Mesenchymal stem cell (in vitro differentiated cells and primary cell): ENCODE measurements around the gene MIA.
"Not testable (repeated sequence)": the region's sequence is repeated elsewhere in the genome, so short reads cannot be mapped to it uniquely, and the experiment has no call there.

Experiments used
- DNase-seq: peaks from one replicate; pipeline ENCODE4 v3.0.0-alpha.2; 2013
- H2AFZ ChIP-seq: one replicate; pipeline ENCODE4 v1.6.1; 2013; ENCODE audit warnings: low read depth, mild to moderate bottlenecking, control low read depth, inconsistent platforms, low read length, moderate library complexity
- H2AK5ac ChIP-seq: 2 replicates; pipeline ENCODE4 v1.6.1; 2013; ENCODE audit warnings: low read length, moderate library complexity, mild to moderate bottlenecking, inconsistent platforms; ENCODE audit not compliant: severe bottlenecking
- H2BK120ac ChIP-seq: one replicate; pipeline ENCODE4 v1.6.1; 2013; ENCODE audit warnings: low read depth, mild to moderate bottlenecking, inconsistent platforms, low read length, moderate library complexity
- H2BK12ac ChIP-seq, 2 experiments: one replicate each; pipeline ENCODE4 v1.6.1; 2013; ENCODE audit warnings: inconsistent platforms in 2 of 2, low read length in 2 of 2, mild to moderate bottlenecking in 2 of 2, moderate library complexity in 2 of 2, control low read depth in 1 of 2
- H2BK15ac ChIP-seq: one replicate; pipeline ENCODE4 v1.6.1; 2013; ENCODE audit warnings: mild to moderate bottlenecking, low read depth, inconsistent platforms; ENCODE audit not compliant: poor library complexity, severe bottlenecking
- H2BK5ac ChIP-seq: 2 replicates; pipeline ENCODE4 v1.6.1; 2013; ENCODE audit warnings: low read depth, mild to moderate bottlenecking, low read length, control low read depth, inconsistent platforms; ENCODE audit not compliant: poor library complexity, severe bottlenecking
- H3K14ac ChIP-seq, 2 experiments: one replicate each; pipeline ENCODE4 v1.6.1; 2013; ENCODE audit warnings: inconsistent platforms in 2 of 2, low read length in 2 of 2, control low read depth in 1 of 2, mild to moderate bottlenecking in 1 of 2, moderate library complexity in 1 of 2
- H3K18ac ChIP-seq, 2 experiments: one replicate each; pipeline ENCODE4 v1.6.1; 2013; ENCODE audit warnings: inconsistent platforms in 2 of 2, low read length in 2 of 2, control low read depth in 1 of 2, low read depth in 1 of 2, mild to moderate bottlenecking in 1 of 2
- H3K23ac ChIP-seq, 2 experiments: one replicate each; pipeline ENCODE4 v1.6.1; 2013; ENCODE audit warnings: inconsistent platforms in 2 of 2, low read length in 2 of 2, mild to moderate bottlenecking in 2 of 2, moderate library complexity in 2 of 2, control low read depth in 1 of 2
- H3K27ac ChIP-seq: 2 replicates; pipeline ENCODE4 v1.5.1; 2013; ENCODE audit warnings: mild to moderate bottlenecking, moderate library complexity, low read length, control low read depth, inconsistent platforms; ENCODE audit not compliant: poor library complexity, severe bottlenecking
- H3K27me3 ChIP-seq, 2 experiments: 2 replicates each; pipeline versions ENCODE4 v1.6.1 to v1.7.0; 2013; ENCODE audit warnings: low read length in 2 of 2, mild to moderate bottlenecking in 2 of 2, moderate library complexity in 2 of 2, control low read depth in 1 of 2, inconsistent platforms in 1 of 2; ENCODE audit not compliant: control insufficient read depth in 1 of 2, insufficient read depth in 1 of 2
- H3K36me3 ChIP-seq, 2 experiments: 2 replicates each; pipeline versions ENCODE4 v1.6.1 to v1.7.0; 2013; ENCODE audit warnings: low read length in 2 of 2, control low read depth in 1 of 2, inconsistent platforms in 1 of 2, low read depth in 1 of 2, mild to moderate bottlenecking in 1 of 2; ENCODE audit not compliant: insufficient read depth in 2 of 2, control insufficient read depth in 1 of 2
- H3K4ac ChIP-seq, 2 experiments: one replicate each; pipeline ENCODE4 v1.6.1; 2013; ENCODE audit warnings: inconsistent platforms in 2 of 2, low read length in 2 of 2, mild to moderate bottlenecking in 2 of 2, moderate library complexity in 2 of 2, control low read depth in 1 of 2, low read depth in 1 of 2
- H3K4me1 ChIP-seq: 2 replicates; pipeline ENCODE4 v1.6.1; 2013; ENCODE audit warnings: low read depth, low read length, control low read depth; ENCODE audit not compliant: control insufficient read depth, insufficient read depth
- H3K4me2 ChIP-seq: 2 replicates; pipeline ENCODE4 v1.6.1; 2013; ENCODE audit warnings: low read length, mild to moderate bottlenecking, inconsistent platforms; ENCODE audit not compliant: poor library complexity, severe bottlenecking
- H3K4me3 ChIP-seq, 2 experiments: 2 replicates each; pipeline versions ENCODE4 v1.5.1 to v1.7.0; 2013; ENCODE audit warnings: low read length in 2 of 2, mild to moderate bottlenecking in 2 of 2, control low read depth in 1 of 2, low read depth in 1 of 2; ENCODE audit not compliant: insufficient read depth in 1 of 2
- H3K79me1 ChIP-seq: replicated peaks from 2 replicates; pipeline ENCODE4 v1.6.1; 2013; ENCODE audit warnings: mild to moderate bottlenecking, control low read depth, low read length, inconsistent platforms; ENCODE audit not compliant: poor library complexity, severe bottlenecking
- H3K9ac ChIP-seq: 2 replicates; pipeline ENCODE4 v1.7.0; 2013; ENCODE audit warnings: mild to moderate bottlenecking, low read length, moderate library complexity
- H3K9me3 ChIP-seq: 2 replicates; pipeline ENCODE4 v1.7.0; 2013; ENCODE audit warnings: mild to moderate bottlenecking, low read length; ENCODE audit not compliant: control insufficient read depth
- H4K8ac ChIP-seq: one replicate; pipeline ENCODE4 v1.6.1; 2013; ENCODE audit warnings: inconsistent platforms, mild to moderate bottlenecking, low read length, moderate library complexity
- H4K91ac ChIP-seq: one replicate; pipeline ENCODE4 v1.6.1; 2013; ENCODE audit warnings: mild to moderate bottlenecking, low read length, inconsistent platforms
- WGBS: methylation state at CpG from one replicate; pipeline ENCODE4 v1.1.7; 2013; ENCODE audit warnings: mixed read lengths; 5-methylcytosine and 5-hydroxymethylcytosine counted together

Gene MIA

GRCh38 chr19:40784146-40784545 is 8.8 kb downstream of the MIA start:
- not testable (repeated sequence) for H3K4me3 ChIP-seq, H3K27ac ChIP-seq, H2BK120ac ChIP-seq, H3K4me2 ChIP-seq, DNase-seq, H4K91ac ChIP-seq, H3K4ac ChIP-seq, H2AK5ac ChIP-seq, H2AFZ ChIP-seq, H2BK5ac ChIP-seq, H2BK15ac ChIP-seq, H3K9me3 ChIP-seq, H3K27me3 ChIP-seq, H3K4me1 ChIP-seq, H3K18ac ChIP-seq, H3K9ac ChIP-seq, H3K14ac ChIP-seq, H2BK12ac ChIP-seq, H3K23ac ChIP-seq, H4K8ac ChIP-seq
- peaks cover 15 to 27% of the 10 kb centered on the region in 2 experiments for H3K36me3 ChIP-seq
- WGBS: 92% methylated on average over 2 of the region's 2 CpGs
- H3K79me1 ChIP-seq: peaks cover 15% of the 10 kb centered on the region

- Histone ChIP-seq H3K4me2 (no peak overlapping the region), H2BK5ac (no peak overlapping the region), H2AFZ (no peak overlapping the region), H2BK120ac (no peak overlapping the region), H3K18ac (no peak overlapping the region), H3K9ac (no peak overlapping the region), H3K4me1 (no peaks in the 10 kb centered on the region), H3K27me3 (no peaks in the 10 kb centered on the region), H3K9me3 (no peaks in the 10 kb centered on the region), H2AK5ac (no peak overlapping the region), H4K8ac (no peak overlapping the region), H3K4ac (no peak overlapping the region), H3K4me3 (no peak overlapping the region), H4K91ac (no peak overlapping the region), H3K14ac (no peak overlapping the region), H2BK15ac (no peak overlapping the region), H3K36me3 (peaks cover 18 to 33% of the 10 kb centered on the region in 2 experiments), H2BK12ac (no peak overlapping the region), H3K23ac (no peak overlapping the region), H3K27ac (no peak overlapping the region), H3K79me1 (peaks cover 8% of the 10 kb centered on the region)
- DNase-seq: no peak
- WGBS: 86% methylated on average over 1 of the region's 1 CpG
These were observed 10.2 kb downstream of the MIA start for GRCh38 chr19:40785526-40785925.

GRCh38 chr19:40786060-40787037 is 11.0 kb downstream of the MIA start:
- Histone ChIP-seq H4K8ac (no peak overlapping the region), H3K18ac (no peak overlapping the region), H2BK120ac (no peak overlapping the region), H3K79me1 (peaks cover 5% of the 10 kb centered on the region), H3K4me3 (no peak overlapping the region), H3K27me3 (no peaks in the 10 kb centered on the region), H3K14ac (no peak overlapping the region), H2BK5ac (no peak overlapping the region), H4K91ac (no peak overlapping the region), H2AFZ (no peak overlapping the region), H3K23ac (no peak overlapping the region), H3K9ac (no peak overlapping the region), H2BK12ac (no peak overlapping the region), H3K9me3 (no peaks in the 10 kb centered on the region), H3K4ac (no peak overlapping the region), H2BK15ac (no peak overlapping the region), H2AK5ac (no peak overlapping the region), H3K4me1 (no peaks in the 10 kb centered on the region), H3K27ac (no peak overlapping the region), H3K4me2 (no peak overlapping the region), H3K36me3 (peaks cover 18 to 37% of the 10 kb centered on the region in 2 experiments)
- no peak for DNase-seq
- WGBS: 94% methylated on average over 25 of the region's 25 CpGs

- Histone ChIP-seq H3K36me3 (peaks cover 13 to 36% of the 10 kb centered on the region in 2 experiments), H2BK12ac (no peak overlapping the region), H3K18ac (peak overlapping the region in 1 of 2 experiments; percentile 21), H3K4ac (no peak overlapping the region), H2AFZ (no peak overlapping the region), H3K4me1 (no peaks in the 10 kb centered on the region), H3K79me1 (no peaks in the 10 kb centered on the region), H2BK5ac (no peak overlapping the region), H3K9ac (no peak overlapping the region), H4K8ac (no peak overlapping the region), H4K91ac (no peak overlapping the region), H3K23ac (no peak overlapping the region), H3K4me3 (no peak overlapping the region), H3K9me3 (no peaks in the 10 kb centered on the region), H3K14ac (no peak overlapping the region), H2BK15ac (no peak overlapping the region), H2BK120ac (no peak overlapping the region), H3K4me2 (no peak overlapping the region), H3K27ac (no peak overlapping the region), H3K27me3 (no peaks in the 10 kb centered on the region), H2AK5ac (no peak overlapping the region)
- no peak for DNase-seq
- 78% methylated on average over 7 of the region's 7 CpGs for WGBS
These were observed 16.0 kb downstream of the MIA start for GRCh38 chr19:40791349-40791748.
